Measurements from ENCODE around the gene TFRC. TPM values are rescaled to one million over a fixed set of nuclear protein-coding genes. Genes with fewer than 3 reads are reported as not detected.
"Not testable (repeated sequence)": the region's sequence is repeated elsewhere in the genome, so short reads cannot be mapped to it uniquely, and the experiment has no call there.

The TFRC gene
- total RNA-seq, 1 donor from 2014 or later: 413 TPM

DNA sequence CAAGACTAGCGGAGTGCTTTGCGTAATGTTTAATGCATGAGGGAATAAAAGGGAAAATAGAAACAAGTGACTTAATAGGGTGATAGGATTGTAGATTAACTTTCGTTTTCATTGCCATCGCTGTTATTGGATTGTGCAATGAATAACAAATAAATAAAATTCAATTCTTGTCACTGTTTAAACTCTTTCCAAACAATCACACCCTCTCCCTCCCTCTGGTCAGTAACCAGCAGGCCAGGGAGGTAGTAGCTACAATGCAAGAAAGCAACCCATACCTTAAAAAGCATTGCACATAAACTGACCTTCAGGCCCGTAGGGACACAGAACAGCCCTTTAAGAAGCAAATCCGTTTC is 705 bp upstream of the TFRC start:
- intact Hi-C loops (cut with micrococcal nuclease): loop anchor here (1.0 to 5.0 kb wide), 6 partner anchors 45 to 485 kb away; partner anchors contain the start of genes FBXO45, RNF168, TNK2 and UBXN7

DNA sequence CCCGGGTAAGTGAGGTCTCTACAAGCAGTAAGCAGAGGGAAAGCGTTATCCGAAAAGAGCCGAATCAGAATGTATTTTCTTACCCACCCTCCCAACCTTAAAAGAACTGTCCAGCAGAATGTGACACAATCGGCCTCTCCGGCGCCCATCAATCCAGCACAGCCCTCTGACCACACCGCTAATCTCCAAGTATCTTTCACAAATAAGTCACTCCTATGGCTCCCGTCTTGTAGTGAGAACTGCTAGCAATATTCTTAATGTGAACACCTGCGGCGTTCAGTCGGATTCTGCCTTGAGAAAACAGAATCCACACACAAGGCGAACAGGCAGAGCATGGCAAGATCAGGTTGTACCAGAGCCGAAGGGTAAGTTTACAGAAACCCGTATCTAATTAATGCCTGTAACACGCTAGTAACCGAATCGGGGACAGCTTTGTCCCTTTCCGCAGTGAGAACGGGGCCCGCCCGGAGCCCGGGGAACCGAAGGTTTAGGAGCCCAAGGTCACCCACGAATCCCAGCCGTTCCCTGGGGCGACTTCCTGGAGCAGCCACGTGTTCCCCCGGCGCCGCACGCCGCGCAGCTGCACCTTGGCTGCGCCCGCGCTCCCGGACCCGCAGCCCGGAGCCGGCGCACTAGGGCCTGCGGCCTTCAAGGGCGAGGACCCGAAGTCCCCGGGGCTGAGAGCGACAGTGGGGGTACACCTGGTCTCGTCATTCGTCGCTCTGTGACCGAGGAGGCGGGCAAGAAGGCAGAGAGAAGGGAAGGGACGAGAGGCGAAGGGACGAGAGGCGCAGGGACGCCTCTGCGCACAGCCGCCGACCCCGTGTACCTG is 672 bp downstream of the TFRC start:
- intact Hi-C loops (cut with micrococcal nuclease): loop anchor here (5.0 kb wide), 5 partner anchors 46 to 486 kb away; partner anchors contain the start of genes FBXO45, RNF168, TNK2 and UBXN7

DNA sequence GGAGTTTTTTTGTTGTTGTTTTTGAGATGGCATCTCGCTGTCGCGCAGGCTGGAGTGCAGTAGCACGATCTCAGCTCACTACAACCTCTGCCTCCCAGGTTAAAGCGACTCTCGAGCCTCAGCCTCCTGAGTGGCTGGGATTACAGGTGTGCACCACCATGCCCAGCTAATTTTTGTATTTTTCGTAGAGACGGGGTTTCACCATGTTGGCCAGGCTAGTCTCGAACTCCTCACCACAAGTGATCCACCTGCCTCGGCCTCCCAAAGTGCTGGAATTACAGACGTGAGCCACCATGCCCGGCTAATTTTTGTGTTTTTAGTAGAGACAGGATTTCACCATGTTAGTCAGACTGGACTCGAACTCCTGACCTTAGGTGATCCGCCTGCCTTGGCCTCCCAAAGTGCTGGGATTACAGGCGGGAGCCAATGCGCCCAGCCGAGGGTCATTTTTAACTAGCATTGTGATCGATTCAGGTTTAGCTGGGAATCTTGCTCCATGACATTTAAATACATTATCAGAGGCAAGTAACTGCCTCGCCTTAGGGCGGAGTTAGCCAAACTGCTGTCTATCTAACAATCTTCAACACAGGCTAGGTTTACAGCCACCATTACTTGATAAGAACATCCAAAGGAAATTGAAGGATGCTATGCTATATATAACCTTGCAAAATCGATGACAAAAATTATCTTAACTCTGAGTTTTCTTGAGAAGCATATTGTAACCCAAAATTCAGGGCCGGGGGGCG is 1.6 kb downstream of the TFRC start:
- intact Hi-C loops (cut with micrococcal nuclease): loop anchor here (5.0 kb wide), 5 partner anchors 47 to 487 kb away; partner anchors contain the start of genes FBXO45, RNF168, TNK2 and UBXN7

DNA sequence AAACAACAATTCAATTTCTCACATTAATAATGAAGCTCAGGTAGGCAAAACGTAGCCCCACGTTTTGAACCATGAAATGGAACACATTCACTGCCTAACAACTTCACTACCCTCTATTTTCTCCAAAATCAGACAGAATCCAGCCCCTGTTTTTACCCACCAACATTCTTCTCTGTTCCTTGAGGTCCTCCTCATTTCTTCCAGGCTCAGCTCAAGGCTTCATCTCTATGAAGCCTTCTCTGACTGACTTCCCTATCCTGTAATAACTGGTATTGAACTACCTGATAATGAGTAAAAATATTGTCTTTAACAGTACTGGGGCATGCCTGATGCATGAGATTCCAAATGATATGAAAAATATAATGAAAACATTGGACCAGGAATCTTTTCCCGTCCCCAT is 2.2 kb downstream of the TFRC start:
- intact Hi-C loops (cut with micrococcal nuclease): loop anchor here (5.0 kb wide), 5 partner anchors 48 to 488 kb away; partner anchors contain the start of genes FBXO45, RNF168, TNK2 and UBXN7

DNA sequence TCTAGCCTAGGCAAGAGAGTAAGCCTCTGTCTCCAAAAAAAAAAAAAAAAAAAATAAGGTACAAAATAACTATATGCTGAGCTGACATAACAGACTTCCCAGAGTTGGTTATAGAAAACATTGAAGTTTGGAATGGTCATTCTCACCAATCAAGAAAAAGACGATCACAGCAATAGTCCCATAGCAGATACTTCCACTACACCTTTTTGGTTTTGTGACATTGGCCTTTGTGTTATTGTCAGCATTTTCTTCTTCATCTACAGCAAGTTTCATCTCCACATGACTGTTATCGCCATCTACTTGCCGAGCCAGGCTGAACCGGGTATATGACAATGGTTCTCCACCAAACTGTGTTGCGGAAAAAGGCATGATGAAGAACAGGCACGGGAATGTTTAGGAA is 6.9 kb downstream of the TFRC start:
- intact Hi-C loops (cut with micrococcal nuclease): no loop called here

DNA sequence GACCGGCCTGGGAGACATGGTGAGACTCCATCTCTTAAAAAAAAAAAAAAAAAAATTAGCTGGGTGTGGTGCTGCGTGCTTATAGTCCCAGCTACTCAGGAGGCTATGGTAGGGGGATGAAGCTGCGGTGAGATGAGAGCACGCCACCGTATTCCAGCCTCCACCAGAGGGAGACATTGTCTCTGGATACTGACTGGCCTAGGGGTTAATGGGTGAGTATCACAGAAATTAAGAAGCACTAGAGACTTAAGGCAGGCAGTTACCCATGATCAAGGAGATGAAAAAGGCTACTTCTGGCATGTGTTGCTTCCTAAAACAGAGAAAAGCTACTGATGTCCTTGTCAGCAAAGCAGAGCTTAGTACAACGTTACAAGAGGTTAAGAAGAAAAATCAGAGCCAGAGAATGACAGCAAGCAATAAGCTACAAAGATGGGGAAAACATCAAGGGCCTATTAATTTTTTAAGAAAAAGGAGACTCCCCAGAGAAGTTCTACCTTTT is 8.6 kb downstream of the TFRC start:
- intact Hi-C loops (cut with micrococcal nuclease): loop anchor here (1.0 kb wide), 2 partner anchors 119 to 123 kb away; no protein-coding TSS in a partner anchor

DNA sequence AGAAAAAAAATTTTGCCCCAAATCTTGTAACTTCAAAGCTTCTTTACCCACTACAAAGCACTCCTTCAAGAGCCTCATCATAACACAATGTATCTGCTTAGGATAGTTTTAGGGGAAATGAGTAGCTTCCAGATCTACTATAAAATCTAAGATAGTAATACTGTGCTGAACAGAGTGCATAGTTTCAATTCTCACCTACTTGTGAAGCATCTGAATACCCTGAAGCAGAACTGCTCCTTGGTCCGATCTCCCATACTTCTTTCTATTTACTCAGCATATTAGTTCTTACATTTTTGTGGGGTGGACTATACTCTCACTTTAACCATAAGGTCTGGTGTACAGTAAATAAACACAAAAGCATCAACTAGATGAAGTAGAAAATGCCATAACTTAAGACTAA is 9.6 kb downstream of the TFRC start:
- intact Hi-C loops (cut with micrococcal nuclease): no loop called here

DNA sequence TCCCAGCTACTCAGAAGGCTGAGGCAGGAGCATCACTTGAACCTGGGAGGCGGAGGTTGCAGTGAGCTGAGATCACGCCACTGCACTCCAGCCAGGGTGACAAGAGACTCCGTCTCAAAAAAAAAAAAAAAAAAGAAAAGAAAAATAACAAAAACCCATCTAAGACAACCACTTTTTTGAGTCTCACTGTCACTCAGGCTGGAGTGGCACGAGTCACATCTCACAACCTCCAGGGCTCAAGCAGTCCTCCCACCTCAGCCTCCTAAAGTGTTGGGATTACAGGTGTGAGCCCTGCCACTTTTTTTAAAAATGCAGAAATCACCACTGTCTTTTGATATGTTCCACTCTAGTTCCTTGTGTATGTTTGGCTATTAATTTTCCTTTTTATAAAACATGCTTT is 13.1 kb downstream of the TFRC start:
- intact Hi-C loops (cut with micrococcal nuclease): not testable (repeated sequence)

DNA sequence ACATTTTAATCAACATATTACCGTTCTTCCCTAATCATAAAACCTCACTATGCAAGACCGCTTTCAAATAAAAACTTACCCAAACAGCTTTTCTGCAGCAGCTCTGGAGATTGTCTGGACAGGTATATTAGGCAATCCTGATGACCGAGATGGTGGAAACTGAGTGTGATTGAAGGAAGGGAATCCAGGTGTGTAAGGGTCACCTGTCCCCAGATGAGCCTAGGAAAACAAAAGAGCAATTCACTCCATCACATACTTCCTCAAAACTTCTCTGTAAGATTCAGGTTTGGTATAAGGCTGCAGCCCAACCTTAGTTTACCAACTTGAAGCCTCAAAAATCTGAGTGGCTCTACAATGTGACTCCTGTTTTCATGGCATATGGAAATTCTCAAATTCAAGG is 14.5 kb downstream of the TFRC start:
- intact Hi-C loops (cut with micrococcal nuclease): no loop called here

DNA sequence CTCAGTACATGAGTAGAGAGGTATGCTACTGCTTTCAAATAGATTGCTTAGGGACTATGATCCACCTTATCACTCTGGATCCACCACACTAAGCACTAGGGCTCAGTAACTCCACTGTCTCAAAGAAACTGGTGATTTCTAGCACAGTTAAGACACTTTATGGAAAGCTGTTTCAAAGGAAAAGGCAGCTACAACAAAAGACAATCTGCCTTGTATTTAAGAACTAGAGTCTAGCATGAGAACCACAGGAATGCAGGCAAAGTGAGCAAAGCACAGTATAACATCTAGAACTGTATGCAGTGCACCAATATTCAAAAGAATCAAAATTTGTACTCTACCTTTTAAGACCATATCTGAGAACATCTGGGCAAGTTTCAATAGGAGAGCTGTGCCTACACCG is 17.9 kb downstream of the TFRC start:
- intact Hi-C loops (cut with micrococcal nuclease): no loop called here

DNA sequence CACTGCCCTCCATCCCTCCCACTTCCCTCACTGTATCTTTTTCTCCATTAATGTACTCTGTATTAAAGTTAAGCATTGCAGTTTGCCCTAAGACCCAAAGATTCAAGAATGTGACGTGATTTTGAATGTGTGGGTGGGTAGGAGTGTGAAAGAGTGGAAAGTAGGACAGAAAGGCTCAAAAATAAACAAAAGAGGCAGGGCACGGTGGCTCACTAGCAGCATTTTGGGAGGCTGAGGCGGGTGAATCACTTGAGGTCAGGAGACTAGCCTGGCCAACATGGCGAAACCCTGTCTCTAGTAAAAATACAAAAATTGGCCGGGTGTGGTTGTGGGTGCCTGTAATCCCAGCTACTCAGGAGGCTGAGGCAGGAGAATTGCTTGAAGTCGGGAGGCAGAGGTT is 18.4 kb downstream of the TFRC start:
- intact Hi-C loops (cut with micrococcal nuclease): no loop called here

DNA sequence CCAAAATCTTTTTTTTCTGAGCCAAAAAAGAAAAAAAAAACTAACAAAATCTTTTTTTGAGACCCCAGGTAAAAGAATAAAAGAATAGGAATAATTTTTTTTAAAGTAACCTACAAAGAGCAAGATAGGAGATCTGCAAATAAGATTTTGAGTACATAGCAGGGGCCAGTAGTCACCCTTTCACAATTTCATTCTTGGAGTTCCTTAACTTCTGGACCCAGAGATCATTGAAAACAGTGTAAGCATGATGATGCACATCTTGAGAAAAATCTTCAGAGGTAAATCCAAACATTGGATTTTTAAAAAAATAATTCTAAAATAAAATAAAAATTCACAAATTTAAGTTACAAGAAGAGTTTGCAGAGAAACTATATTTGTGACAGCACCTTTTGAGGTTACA is 18.8 kb downstream of the TFRC start:
- intact Hi-C loops (cut with micrococcal nuclease): no loop called here

DNA sequence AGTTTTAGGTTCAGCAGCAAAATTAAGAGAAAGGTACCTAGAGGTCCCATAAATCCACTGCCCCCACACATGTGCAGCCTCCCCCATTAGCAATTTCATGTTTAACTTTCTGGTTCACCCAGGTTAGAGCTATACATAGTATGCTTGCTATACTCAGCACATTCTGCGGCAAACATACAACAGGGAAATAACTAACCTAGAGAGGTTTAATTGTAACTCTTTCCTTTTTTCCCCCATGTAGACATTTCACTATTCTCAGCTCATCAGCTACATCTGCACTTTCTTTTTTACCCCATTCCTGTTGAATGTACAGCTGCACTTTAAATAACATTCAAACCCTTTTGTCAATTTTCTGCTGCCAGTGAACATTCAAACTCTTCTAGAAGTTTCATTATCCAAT is 21.1 kb downstream of the TFRC start:
- intact Hi-C loops (cut with micrococcal nuclease): no loop called here

DNA sequence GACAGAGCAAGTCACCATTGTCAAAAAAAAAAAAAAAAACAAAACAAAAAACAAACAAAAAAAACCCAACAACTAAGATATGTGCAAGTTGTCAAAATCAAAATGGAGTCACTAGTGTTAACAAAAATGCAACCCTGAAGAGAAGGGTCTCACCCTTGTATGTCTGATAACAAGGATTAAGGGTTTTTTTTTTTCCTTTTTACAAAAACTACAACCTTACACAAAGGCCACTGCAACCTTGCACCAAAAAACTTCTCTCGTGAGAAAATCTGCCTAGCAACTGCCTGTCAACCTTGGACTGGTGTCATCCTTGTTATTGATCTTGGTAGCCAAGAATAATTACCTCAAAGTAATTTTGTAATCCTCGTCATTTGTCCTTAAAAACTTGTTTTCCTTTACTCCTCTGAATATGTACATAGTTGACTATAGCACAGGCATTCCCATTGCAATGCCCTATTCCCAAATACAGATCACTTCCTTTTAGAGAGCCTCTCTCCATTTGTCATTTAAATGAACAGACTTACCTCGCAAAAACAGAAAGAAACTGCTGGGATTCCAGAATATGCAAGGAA is 24.0 kb downstream of the TFRC start:
- intact Hi-C loops (cut with micrococcal nuclease): no loop called here

DNA sequence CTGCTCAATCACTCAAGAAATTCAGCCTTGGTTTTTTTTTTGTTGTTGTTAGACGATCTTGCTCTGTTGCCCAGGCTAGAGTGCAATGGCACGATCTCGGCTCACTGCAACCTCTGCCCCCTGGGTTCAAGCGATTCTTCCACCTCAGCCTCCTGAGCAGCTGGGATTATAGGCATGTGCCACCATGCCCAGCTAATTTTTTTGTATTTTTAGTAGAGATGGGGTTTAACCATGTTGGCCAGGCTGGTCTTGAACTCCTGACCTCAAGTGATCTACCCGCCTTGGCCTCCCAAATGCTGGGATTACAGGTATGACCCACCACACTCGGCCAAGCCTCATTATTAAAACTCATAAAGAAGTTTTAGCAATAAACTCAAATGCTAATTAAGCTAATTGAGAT is 25.5 kb downstream of the TFRC start:
- intact Hi-C loops (cut with micrococcal nuclease): not testable (repeated sequence)

DNA sequence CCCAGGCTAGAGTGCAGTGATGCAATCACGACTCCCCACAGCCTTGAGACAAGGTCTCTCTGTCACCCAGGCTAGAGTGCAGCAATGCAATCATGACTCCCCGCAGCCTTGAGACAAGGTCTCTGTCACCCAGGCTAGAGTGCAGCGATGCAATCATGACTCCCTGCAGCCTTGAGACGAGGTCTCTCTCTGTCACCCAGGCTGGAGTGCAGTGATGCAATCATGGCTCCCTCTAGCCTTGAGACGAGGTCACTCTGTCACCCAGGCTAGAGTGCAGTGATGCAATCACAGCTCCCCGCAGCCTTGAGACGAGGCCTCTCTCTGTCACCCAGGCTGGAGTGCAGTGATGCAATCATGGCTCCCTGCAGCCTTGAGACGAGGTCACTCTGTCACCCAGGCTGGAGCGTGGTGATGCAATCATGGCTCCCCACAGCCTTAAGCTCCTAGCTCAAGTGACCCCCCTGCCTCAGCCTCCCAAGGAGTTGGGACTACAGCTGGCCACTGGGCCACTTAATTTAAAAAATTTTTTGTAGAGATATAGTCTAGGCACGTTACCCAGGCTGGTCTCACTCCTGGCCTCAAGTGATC is 26.1 kb downstream of the TFRC start:
- intact Hi-C loops (cut with micrococcal nuclease): no loop called here

DNA sequence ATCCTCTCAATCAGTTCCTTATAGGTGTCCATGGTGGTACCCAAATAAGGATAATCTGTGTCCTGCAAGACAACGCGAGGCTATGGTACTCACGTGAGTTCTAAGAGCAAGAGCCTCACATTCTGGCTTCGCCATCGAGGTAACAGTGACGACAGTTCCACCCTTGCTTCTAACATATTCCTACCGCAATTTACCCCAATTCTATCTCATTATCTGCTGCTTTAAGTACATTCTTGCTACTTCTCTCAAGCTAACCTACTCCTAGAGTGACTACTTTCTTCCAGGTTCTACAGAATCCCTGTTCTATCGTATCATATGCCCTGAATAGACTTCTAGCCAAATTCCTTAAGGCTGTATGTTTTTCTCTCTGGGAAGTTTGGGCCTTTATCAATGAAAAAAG is 26.6 kb downstream of the TFRC start:
- intact Hi-C loops (cut with micrococcal nuclease): no loop called here

DNA sequence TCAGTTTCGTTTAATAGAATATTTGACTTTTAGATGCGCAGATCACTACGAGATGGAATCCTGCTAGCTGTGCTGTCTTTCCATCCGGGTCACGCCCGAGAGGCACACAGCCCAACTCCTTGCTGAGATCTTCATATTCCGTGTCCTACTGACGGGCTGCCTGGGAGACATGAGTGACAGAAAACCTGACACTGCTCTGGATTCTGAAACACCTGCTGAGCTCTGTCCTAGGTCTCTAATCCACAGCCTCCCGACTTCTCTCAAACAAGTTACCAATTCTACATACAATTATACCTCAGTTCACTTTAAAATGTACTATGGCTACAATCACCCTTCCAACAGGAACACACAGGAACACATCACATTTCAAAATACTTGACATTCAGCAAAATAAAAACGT is 27.2 kb downstream of the TFRC start:
- intact Hi-C loops (cut with micrococcal nuclease): no loop called here

DNA sequence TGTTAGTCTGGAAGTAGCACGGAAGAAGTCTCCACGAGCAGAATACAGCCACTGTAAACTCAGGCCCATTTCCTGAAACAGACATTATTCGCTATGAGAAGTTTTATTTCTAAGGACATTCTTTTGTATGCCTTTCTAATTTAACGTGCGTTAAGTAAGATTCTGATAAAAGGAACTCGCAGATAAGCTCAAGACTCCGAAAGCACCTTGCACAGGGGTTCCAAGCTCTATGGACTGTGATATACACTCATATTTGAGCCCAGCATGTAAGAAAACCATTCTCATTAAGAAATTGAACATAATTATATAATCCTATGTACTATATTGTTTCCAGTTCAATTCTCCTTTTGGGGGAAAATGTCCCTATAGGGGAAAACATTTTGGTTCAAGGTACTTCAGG is 28.4 kb downstream of the TFRC start:
- intact Hi-C loops (cut with micrococcal nuclease): no loop called here

DNA sequence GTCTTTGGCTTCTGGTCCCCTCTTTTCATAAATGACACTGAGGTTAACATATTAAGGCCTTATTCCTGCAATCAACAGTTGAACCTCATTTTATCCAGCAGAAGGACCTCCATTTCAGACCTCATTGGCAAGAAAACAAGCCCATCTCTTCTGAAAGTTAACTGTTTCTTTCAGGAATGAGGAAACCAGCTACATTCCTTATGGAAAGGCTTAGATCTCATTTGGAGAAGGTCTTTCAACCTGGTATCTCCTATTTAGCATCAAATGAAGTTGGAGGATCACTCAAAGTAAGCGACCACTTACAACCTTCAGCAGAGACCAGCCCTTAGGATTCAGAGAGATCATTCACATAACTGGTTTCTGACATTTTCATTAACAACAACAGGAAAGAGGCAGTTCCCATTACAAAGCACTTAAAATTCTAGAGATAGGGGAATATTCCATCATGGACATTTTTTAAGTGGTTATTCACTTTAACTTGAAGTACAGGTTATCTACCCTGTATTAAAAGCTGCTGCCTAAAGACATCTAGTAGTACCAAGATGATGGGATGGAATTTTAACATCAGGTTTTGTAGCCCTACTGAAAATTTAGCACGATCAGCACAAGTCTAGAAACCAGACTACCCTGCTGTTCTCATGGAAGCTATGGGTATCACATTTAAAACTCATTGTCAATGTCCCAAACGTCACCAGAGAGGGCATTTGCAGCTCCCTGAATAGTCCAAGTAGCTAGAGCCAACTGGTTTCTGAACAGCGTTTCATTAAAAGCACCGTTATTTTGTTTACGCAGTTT is 30.4 kb downstream of the TFRC start:
- intact Hi-C loops (cut with micrococcal nuclease): no loop called here

DNA sequence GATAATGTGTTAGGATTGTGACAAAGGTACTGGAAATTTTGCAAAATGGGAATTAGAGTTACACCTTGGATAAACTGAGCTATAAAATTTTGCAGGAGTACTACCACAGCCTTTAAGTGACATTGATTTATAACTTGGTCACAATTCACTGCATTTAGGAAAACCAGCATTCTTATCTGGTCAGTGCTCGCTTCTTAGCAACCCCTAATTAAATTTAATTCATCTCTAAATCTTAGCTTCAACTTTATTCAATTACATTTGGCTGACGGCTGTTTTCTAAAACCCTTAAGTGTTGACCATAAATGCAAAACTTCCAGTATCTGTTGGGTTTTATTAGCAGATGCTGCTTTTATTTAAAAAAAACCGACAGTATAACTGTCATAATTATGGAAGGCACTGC is 31.3 kb downstream of the TFRC start:
- intact Hi-C loops (cut with micrococcal nuclease): no loop called here
